K562 (cell line): ENCODE measurements around the gene CRYBG3. TPM values are rescaled to one million over a fixed set of nuclear protein-coding genes. Genes with fewer than 3 reads are reported as not detected.

ENCODE experiments used
- ATAC-seq: fragments of 200-7000 bp; cut with Tn5 transposase; 3 replicates; pipeline ENCODE4 v1.9.1; 2020; ENCODE audit warnings: moderate library complexity
- BruUV-seq: library from RNA; stranded (reverse); fragments of 400-500 nt; replicated peaks from 2 replicates; lab custom pipeline; 2021; lab: Mats Ljungman, UMichigan
- CTCF ChIA-PET: fragments of 300-600 bp; formaldehyde crosslinking; extraction: SDS; loops from one replicate; lab custom pipeline; 2021; ENCODE audit warnings: low intra/inter-chr PET ratio; lab: Yijun Ruan, JAX
- POLR2A ChIA-PET: fragments of 300-600, 350-650 bp; sonication (Branson Sonifier 250); formaldehyde crosslinking; extraction: SDS; loops from one replicate; lab custom pipeline; 2021; ENCODE audit warnings: antibody characterized with exemption, inconsistent platforms; lab: Yijun Ruan, JAX
- DNase-seq, 4 experiments: peaks; one replicate each; pipeline versions ENCODE4 v3.0.0 to v3.0.0-alpha.2; 2011 to 2018; ENCODE audit warnings: low spot score in 3 of 4, mixed read lengths in 3 of 4; ENCODE audit errors: extremely low read depth in 1 of 4
- FAIRE-seq: peaks from 2 replicates; lab custom pipeline; 2011; peaks lifted over from hg19 to GRCh38; lab: Jason Lieb, UNC
- H2AFZ ChIP-seq: 2 replicates; pipeline ENCODE4 v1.6.0; 2011; ENCODE audit warnings: low read depth, low read length, control low read depth, inconsistent platforms
- H3K27ac ChIP-seq: fragments of 200-600 bp; 3 replicates; pipeline ENCODE4 v1.8.0; 2011; ENCODE audit warnings: low read depth, mild to moderate bottlenecking, control low read depth, inconsistent platforms, low read length, moderate library complexity, mixed read lengths; ENCODE audit errors: extremely low read depth
- H3K27me3 ChIP-seq, 2 experiments: fragments of 300-600 bp in 1 of 2; 2 replicates in 1 of 2; 3 replicates in 1 of 2; pipeline versions ENCODE4 v1.6.0 to v1.8.0; 2011; ENCODE audit warnings: inconsistent platforms in 2 of 2, low read length in 2 of 2, mild to moderate bottlenecking in 1 of 2, mixed read lengths in 1 of 2, moderate library complexity in 1 of 2; ENCODE audit not compliant: control insufficient read depth in 2 of 2, insufficient read depth in 2 of 2
- H3K36me3 ChIP-seq: fragments of 300-600 bp; 3 replicates; pipeline ENCODE4 v1.8.0; 2011; ENCODE audit warnings: mild to moderate bottlenecking, low read length, inconsistent platforms; ENCODE audit not compliant: control insufficient read depth, insufficient read depth
- H3K4me1 ChIP-seq, 2 experiments: fragments of 200-600 bp in 1 of 2; replicated peaks in 1 of 2; 2 replicates in 1 of 2; 3 replicates in 1 of 2; pipeline versions ENCODE4 v1.5.1 to v1.8.0; 2011; ENCODE audit warnings: inconsistent platforms in 2 of 2, low read length in 2 of 2, mild to moderate bottlenecking in 1 of 2, mixed read lengths in 1 of 2, moderate library complexity in 1 of 2; ENCODE audit not compliant: control insufficient read depth in 2 of 2, insufficient read depth in 2 of 2
- H3K4me2 ChIP-seq: 2 replicates; pipeline ENCODE4 v1.6.1; 2011; ENCODE audit warnings: low read length, control low read depth, inconsistent platforms, mixed read lengths; ENCODE audit not compliant: insufficient read depth
- H3K4me3 ChIP-seq: fragments of 200-600 bp; sonication (generic), shearing (Covaris generic); 2 replicates; pipeline ENCODE4 v1.5.1; 2016; ENCODE audit warnings: control low read depth, inconsistent platforms
- H3K79me2 ChIP-seq: fragments of 200-600 bp; 3 replicates; pipeline ENCODE4 v1.8.0; 2011; ENCODE audit warnings: low read length, inconsistent platforms; ENCODE audit not compliant: control insufficient read depth, insufficient read depth
- H3K9ac ChIP-seq, 2 experiments: 2 replicates each; pipeline versions ENCODE4 v1.6.0 to v1.6.1; 2011; ENCODE audit warnings: low read depth in 2 of 2, low read length in 2 of 2, control low read depth in 1 of 2, inconsistent platforms in 1 of 2, mild to moderate bottlenecking in 1 of 2, mixed read lengths in 1 of 2; ENCODE audit not compliant: insufficient read depth in 1 of 2
- H3K9me1 ChIP-seq: one replicate; pipeline ENCODE4 v1.6.0; 2011; ENCODE audit warnings: inconsistent platforms, mild to moderate bottlenecking, low read length, moderate library complexity; ENCODE audit not compliant: control insufficient read depth, insufficient read depth
- H3K9me3 ChIP-seq: replicated peaks from 2 replicates; pipeline ENCODE4 v1.5.1; 2011; ENCODE audit warnings: low read depth, low read length, inconsistent platforms; ENCODE audit not compliant: control insufficient read depth, insufficient read depth
- H4K20me1 ChIP-seq: replicated peaks from 2 replicates; pipeline ENCODE4 v1.6.1; 2011; ENCODE audit warnings: low read length, inconsistent platforms, mixed read lengths; ENCODE audit not compliant: control insufficient read depth, insufficient read depth
- CBX3 ChIP-seq, 2 experiments: IDR thresholded peaks; 1 replicate in 1 of 2; 2 replicates in 1 of 2; pipeline ENCODE4 v1.6.1; 2012; ENCODE audit warnings: inconsistent platforms in 2 of 2, low read length in 2 of 2, borderline replicate concordance in 1 of 2, control low read depth in 1 of 2
- MEIS2 ChIP-seq: fragments of 450-650 bp; IDR thresholded peaks from 2 replicates; pipeline ENCODE4 v1.6.1; 2014; ENCODE audit warnings: mild to moderate bottlenecking; ENCODE audit not compliant: partially characterized antibody
- NR2C1 ChIP-seq, 2 experiments: fragments of 450-650 bp; IDR thresholded peaks; 2 replicates each; pipeline ENCODE4 v1.6.1; 2017; ENCODE audit warnings: mild to moderate bottlenecking in 2 of 2, antibody characterized with exemption in 1 of 2, inconsistent platforms in 1 of 2, missing compliant biosample characterization in 1 of 2, missing genetic modification characterization in 1 of 2
- NR4A1 ChIP-seq, 2 experiments: fragments of 250-450 bp in 1 of 2; fragments of 450-650 bp in 1 of 2; sonication (Bioruptor Pico) in 1 of 2; IDR thresholded peaks; 2 replicates each; pipeline versions ENCODE4 v1.4.0 to v1.6.1; 2016 to 2020; ENCODE audit warnings: mild to moderate bottlenecking in 2 of 2, missing compliant biosample characterization in 1 of 2, missing genetic modification characterization in 1 of 2, moderate library complexity in 1 of 2
- TCF7L2 ChIP-seq: fragments of 150-350 bp; IDR thresholded peaks from 2 replicates; pipeline ENCODE4 v1.6.1; 2016; ENCODE audit warnings: low read depth, mild to moderate bottlenecking, low read length, moderate library complexity
- WGBS: fragments of 100-300 bp; shearing (Covaris generic); methylation state at CpG from one replicate; pipeline ENCODE4 v1.1.6; 2016; ENCODE audit warnings: low coverage, mixed read lengths; ENCODE audit not compliant: insufficient coverage; ENCODE audit errors: missing lambda C conversion rate; 5-methylcytosine and 5-hydroxymethylcytosine counted together
- in situ Hi-C: fragments of 300-500 bp; cut with MboI; formaldehyde crosslinking; loops from 4 replicates; pipeline ENCODE4 v1.15.0; 2018; ENCODE audit warnings: inconsistent platforms, mixed read lengths
- intact Hi-C: fragments of 100-400 bp; cut with micrococcal nuclease; formaldehyde crosslinking; loops from 2 replicates; pipeline ENCODE4 v1.14.2; 2022
- polyA plus RNA-seq, 8 experiments: library from polyadenylated mRNA; depleted of rRNA in 4 of 8; stranded (reverse) in 5 of 8; unstranded in 3 of 8; fragments of >200 nt; fragmentation: Nextera tagmentation in 2 of 8; fragmentation: Illumina TruSeq in 1 of 8; extraction: Ambion mirVana in 2 of 8; extraction: Trizol in 1 of 8; gene quantifications; 2 replicates each; pipeline versions ENCODE4 v1.2.1 to v1.2.3, GENCODE V29; 2011 to 2014; ENCODE audit warnings: inconsistent platforms in 1 of 8, missing spikeins in 1 of 8
- total RNA-seq, 7 experiments: library from RNA; depleted of rRNA in 6 of 7; stranded (reverse); fragments of >200 nt in 6 of 7; fragmentation: Illumina TruSeq in 2 of 7; extraction: Trizol in 2 of 7; gene quantifications; 2 replicates each; pipeline versions ENCODE4 v1.2.1 to v1.2.3, GENCODE V29; 2011 to 2021; ENCODE audit warnings: low replicate concordance in 1 of 7
- TF ChIP-seq, protein P1 (sequence below): sonication (generic); formaldehyde crosslinking; IDR thresholded peaks from 2 replicates; pipeline ENCODE4 v1.8.0; 2022; ENCODE audit warnings: mild to moderate bottlenecking, missing genetic modification reagents
- TF ChIP-seq, protein P2 (sequence below): IDR thresholded peaks from 3 replicates; pipeline ENCODE4 v1.6.1; 2011; ENCODE audit warnings: borderline replicate concordance, mild to moderate bottlenecking; ENCODE audit not compliant: insufficient read length, insufficient read depth
- TF ChIP-seq, protein P3 (sequence below): sonication (generic); formaldehyde crosslinking; IDR thresholded peaks from 2 replicates; pipeline ENCODE4 v1.8.1; 2022; ENCODE audit warnings: missing genetic modification reagents
- TF ChIP-seq, protein P4 (sequence below): fragments of 200-800 bp; sonication (Bioruptor generic); IDR thresholded peaks from 2 replicates; pipeline ENCODE4 v1.6.1; 2017; ENCODE audit warnings: missing genetic modification characterization, missing compliant biosample characterization

Gene CRYBG3
- total and polyA plus RNA-seq, 9 of the 15 experiments (the other 6 are each of a cell fraction or from before 2014, with no cell fraction given) = 0.08 to 0.72 (median 0.18) TPM

DNA sequence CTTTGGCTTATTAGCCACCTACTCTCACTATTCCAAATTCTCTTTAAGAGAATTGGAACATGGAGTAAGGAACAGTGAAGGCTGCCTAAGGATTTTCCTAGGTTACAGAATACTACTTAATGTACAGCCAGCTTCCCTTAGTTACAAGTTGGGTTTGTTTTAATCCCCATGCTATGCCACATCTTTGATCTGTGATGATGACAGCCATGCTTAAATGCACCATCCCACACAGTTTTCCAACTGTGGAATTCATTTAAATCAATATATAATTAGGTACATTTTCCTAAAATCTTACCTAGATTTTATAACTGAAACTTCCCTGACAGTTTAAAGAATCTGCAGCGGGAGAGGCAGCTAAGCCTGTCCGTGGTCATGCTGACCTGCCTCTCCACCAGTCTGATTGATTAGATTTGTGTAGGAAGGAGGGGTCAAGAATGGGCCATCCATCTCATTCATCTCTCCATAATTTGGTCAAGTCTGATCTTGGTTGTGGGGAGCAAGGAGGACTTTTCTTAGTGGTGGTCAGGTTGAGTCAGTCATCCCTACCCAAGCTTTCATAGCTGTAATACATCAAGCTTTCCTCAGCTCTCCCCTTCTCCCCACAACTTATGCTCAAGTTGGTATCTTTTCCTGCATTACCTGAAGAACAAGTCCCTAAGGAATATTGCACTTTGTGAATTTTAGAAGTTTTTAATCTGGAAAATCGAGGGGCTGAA is 113.3 kb downstream of the CRYBG3 start (continued):
- TF ChIP-seq, protein P1, sequence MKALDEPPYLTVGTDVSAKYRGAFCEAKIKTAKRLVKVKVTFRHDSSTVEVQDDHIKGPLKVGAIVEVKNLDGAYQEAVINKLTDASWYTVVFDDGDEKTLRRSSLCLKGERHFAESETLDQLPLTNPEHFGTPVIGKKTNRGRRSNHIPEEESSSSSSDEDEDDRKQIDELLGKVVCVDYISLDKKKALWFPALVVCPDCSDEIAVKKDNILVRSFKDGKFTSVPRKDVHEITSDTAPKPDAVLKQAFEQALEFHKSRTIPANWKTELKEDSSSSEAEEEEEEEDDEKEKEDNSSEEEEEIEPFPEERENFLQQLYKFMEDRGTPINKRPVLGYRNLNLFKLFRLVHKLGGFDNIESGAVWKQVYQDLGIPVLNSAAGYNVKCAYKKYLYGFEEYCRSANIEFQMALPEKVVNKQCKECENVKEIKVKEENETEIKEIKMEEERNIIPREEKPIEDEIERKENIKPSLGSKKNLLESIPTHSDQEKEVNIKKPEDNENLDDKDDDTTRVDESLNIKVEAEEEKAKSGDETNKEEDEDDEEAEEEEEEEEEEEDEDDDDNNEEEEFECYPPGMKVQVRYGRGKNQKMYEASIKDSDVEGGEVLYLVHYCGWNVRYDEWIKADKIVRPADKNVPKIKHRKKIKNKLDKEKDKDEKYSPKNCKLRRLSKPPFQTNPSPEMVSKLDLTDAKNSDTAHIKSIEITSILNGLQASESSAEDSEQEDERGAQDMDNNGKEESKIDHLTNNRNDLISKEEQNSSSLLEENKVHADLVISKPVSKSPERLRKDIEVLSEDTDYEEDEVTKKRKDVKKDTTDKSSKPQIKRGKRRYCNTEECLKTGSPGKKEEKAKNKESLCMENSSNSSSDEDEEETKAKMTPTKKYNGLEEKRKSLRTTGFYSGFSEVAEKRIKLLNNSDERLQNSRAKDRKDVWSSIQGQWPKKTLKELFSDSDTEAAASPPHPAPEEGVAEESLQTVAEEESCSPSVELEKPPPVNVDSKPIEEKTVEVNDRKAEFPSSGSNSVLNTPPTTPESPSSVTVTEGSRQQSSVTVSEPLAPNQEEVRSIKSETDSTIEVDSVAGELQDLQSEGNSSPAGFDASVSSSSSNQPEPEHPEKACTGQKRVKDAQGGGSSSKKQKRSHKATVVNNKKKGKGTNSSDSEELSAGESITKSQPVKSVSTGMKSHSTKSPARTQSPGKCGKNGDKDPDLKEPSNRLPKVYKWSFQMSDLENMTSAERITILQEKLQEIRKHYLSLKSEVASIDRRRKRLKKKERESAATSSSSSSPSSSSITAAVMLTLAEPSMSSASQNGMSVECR (CRISPR knock-in tag) = no peak

DNA sequence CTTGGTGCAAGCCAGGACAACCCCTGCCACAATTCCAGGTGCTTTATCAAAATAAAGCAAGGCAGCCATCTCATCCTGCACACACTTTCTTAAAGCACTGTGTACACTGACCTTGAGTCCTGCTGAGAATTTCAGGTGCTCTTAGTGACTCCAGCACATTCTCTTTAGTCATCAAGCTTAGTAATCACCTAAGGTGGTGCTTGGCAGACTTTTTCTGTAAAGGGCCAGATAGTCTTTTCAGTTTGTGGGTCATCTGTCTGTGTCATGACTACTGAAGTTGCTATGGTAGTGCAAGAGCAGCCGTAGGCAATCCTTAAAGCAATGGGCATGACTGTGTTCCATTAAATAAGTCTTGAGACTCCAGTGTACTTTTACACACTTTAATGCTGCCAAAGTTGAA is 114.0 kb downstream of the CRYBG3 start:
- no peak for FAIRE-seq
- H3K27me3 ChIP-seq = no peaks in the 10 kb centered on the region
- H3K4me1 ChIP-seq = peaks cover 0 to 18% of the 10 kb centered on the region in 2 experiments; a peak in 2 of 5 replicates
- BruUV-seq = no TSS peak
- H3K9me1 ChIP-seq = no peaks in the 10 kb centered on the region
- WGBS = no CpG with 5 or more reads among the region's 1 CpG
- ChIA-PET CTCF (no interaction called here), POLR2A (interaction anchor here (0.6 to 1.3 kb wide), 2 partner anchors 12 to 25 kb away, joined by 3 to 5 read pairs; no protein-coding TSS in a partner anchor)
- intact Hi-C loops = no loop called here
- ATAC-seq = no peak
- no peaks in the 10 kb centered on the region for H3K79me2 ChIP-seq
- H4K20me1 ChIP-seq = no peaks in the 10 kb centered on the region
- no peak overlapping the region for H2AFZ ChIP-seq
- H3K4me3 ChIP-seq = no peak overlapping the region
- no peak overlapping the region for H3K4me2 ChIP-seq
- no peaks in the 10 kb centered on the region for H3K9me3 ChIP-seq
- in situ Hi-C loops = no loop called here
- H3K9ac ChIP-seq = no peak overlapping the region
- DNase-seq = no peak
- no peaks in the 10 kb centered on the region; the same call in 2 of the 3 replicates for H3K36me3 ChIP-seq
- no peak overlapping the region for H3K27ac ChIP-seq
- TF ChIP-seq, protein P2, sequence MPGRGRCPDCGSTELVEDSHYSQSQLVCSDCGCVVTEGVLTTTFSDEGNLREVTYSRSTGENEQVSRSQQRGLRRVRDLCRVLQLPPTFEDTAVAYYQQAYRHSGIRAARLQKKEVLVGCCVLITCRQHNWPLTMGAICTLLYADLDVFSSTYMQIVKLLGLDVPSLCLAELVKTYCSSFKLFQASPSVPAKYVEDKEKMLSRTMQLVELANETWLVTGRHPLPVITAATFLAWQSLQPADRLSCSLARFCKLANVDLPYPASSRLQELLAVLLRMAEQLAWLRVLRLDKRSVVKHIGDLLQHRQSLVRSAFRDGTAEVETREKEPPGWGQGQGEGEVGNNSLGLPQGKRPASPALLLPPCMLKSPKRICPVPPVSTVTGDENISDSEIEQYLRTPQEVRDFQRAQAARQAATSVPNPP = no peak
- no peak for TF ChIP-seq NR2C1 (IDR thresholded peaks at IDR 0.05)
- TF ChIP-seq NR2C1 (tag; IDR thresholded peaks at IDR 0.05) = no peak
- TF ChIP-seq, protein P3, sequence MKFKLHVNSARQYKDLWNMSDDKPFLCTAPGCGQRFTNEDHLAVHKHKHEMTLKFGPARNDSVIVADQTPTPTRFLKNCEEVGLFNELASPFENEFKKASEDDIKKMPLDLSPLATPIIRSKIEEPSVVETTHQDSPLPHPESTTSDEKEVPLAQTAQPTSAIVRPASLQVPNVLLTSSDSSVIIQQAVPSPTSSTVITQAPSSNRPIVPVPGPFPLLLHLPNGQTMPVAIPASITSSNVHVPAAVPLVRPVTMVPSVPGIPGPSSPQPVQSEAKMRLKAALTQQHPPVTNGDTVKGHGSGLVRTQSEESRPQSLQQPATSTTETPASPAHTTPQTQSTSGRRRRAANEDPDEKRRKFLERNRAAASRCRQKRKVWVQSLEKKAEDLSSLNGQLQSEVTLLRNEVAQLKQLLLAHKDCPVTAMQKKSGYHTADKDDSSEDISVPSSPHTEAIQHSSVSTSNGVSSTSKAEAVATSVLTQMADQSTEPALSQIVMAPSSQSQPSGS = no peak
- TF ChIP-seq, protein P4, sequence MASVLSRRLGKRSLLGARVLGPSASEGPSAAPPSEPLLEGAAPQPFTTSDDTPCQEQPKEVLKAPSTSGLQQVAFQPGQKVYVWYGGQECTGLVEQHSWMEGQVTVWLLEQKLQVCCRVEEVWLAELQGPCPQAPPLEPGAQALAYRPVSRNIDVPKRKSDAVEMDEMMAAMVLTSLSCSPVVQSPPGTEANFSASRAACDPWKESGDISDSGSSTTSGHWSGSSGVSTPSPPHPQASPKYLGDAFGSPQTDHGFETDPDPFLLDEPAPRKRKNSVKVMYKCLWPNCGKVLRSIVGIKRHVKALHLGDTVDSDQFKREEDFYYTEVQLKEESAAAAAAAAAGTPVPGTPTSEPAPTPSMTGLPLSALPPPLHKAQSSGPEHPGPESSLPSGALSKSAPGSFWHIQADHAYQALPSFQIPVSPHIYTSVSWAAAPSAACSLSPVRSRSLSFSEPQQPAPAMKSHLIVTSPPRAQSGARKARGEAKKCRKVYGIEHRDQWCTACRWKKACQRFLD (CRISPR knock-in tag) = no peak
- TF ChIP-seq CBX3 (IDR thresholded peaks at IDR 0.05; ENCODE audit: borderline replicate concordance in 1 of 2, low read length in 2 of 2) = no peak
- TF ChIP-seq NR4A1 (CRISPR knock-in tag; IDR thresholded peaks at IDR 0.05) = no peak
- no peak for TF ChIP-seq NR4A1 (tag; IDR thresholded peaks at IDR 0.05)
- TF ChIP-seq TCF7L2 = no peak
- no peak for TF ChIP-seq MEIS2
